ENCODE data around the gene HCFC1R1. TPM values are rescaled to one million over a fixed set of nuclear protein-coding genes. Genes with fewer than 3 reads are reported as not detected.

HCFC1R1 gene
- total and polyA plus RNA-seq, 2 of the 8 experiments (the other 6 are each of a cell fraction or from before 2014, with no cell fraction given), result 72.7 to 138 TPM

DNA sequence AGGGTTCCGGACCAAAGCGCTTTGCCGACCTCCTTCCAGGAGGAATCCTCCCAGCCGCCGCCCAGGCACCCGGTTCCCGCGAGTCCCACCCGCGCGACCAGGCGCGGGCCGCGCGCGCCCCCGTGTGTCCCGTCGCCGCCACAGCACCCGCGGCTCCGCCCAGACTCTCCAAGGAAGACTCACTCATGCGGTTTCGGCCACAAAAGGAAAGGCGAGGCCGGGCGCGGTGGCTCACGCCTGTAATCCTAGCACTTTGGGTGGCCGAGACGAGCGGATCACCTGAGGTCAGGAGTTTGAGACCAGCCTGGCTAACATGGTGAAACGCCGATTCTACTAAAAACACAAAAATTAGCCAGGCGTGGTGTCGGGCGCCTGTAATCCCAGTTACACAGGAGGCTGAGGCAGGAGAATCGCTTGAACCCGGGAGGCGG is 40.0 kb downstream of the HCFC1R1 start (continued):
- TF ChIP-seq SP4 (IDR thresholded peaks at IDR 0.05; ENCODE audit: low read length), result no peak
- TF ChIP-seq MAFK (IDR thresholded peaks at IDR 0.05; ENCODE audit: low read depth, low read length), result no peak
- no peak for TF ChIP-seq FOSL1 (IDR thresholded peaks at IDR 0.05; ENCODE audit: insufficient read depth, low read depth, low read length)
- TF ChIP-seq SIRT6 (IDR thresholded peaks at IDR 0.05; ENCODE audit: low read length), result no peak
- TF ChIP-seq SIX5 (IDR thresholded peaks at IDR 0.05; ENCODE audit: low read depth, low read length), result no peak
- no peak for TF ChIP-seq JUN (IDR thresholded peaks at IDR 0.05; ENCODE audit: low read depth, low read length)
- TF ChIP-seq HDAC6 (IDR thresholded peaks at IDR 0.05; ENCODE audit: low read depth, low read length), result no peak
- TF ChIP-seq PHF8 (conservative IDR thresholded peaks at IDR 0.05; ENCODE audit: low read depth, low read length), result no peak

Measured in H1 (cell line).